Tibial nerve (tissue), 4 donors: ENCODE results near the gene FRMD4A. TPM values are rescaled to one million over a fixed set of nuclear protein-coding genes. Genes with fewer than 3 reads are reported as not detected.

Source experiments
- DNase-seq, 2 donors: peaks; one replicate each; pipeline ENCODE4 v3.0.0-alpha.2; 2019; ENCODE audit warnings: low spot score in 2 of 2
- H3K27ac ChIP-seq, 4 donors: fragments of 200-600 bp; sonication (generic) in 3 of 4; one replicate each; pipeline ENCODE4 v1.5.1; 2017 to 2019; ENCODE audit warnings: mild to moderate bottlenecking in 1 of 4
- H3K27me3 ChIP-seq, 2 donors: fragments of 200-600 bp; sonication (generic) in 1 of 2; one replicate each; pipeline versions ENCODE4 v1.5.1 to v1.6.0; 2017 to 2019
- H3K36me3 ChIP-seq, 3 donors: fragments of 200-600 bp; sonication (generic); one replicate each; pipeline ENCODE4 v1.5.1; 2018 to 2019
- H3K4me1 ChIP-seq, 4 donors: fragments of 200-600 bp; sonication (generic) in 3 of 4; one replicate each; pipeline ENCODE4 v1.5.1; 2017 to 2019
- H3K4me3 ChIP-seq, 4 donors: fragments of 200-600 bp; sonication (generic) in 3 of 4; one replicate each; pipeline ENCODE4 v1.5.1; 2017 to 2019; ENCODE audit warnings: mild to moderate bottlenecking in 1 of 4, moderate library complexity in 1 of 4
- H3K9me3 ChIP-seq, 4 donors: fragments of 200-600 bp; sonication (generic) in 3 of 4; one replicate each; pipeline ENCODE4 v1.5.1; 2017 to 2019
- CTCF ChIP-seq, 5 experiments: fragments of 200-600 bp in 3 of 5; fragments of 450-650 bp in 2 of 5; sonication (generic) in 3 of 5; IDR thresholded peaks; one replicate each; pipeline ENCODE4 v1.5.1; 2016 to 2019; ENCODE audit warnings: antibody characterized with exemption in 5 of 5, mild to moderate bottlenecking in 3 of 5, moderate library complexity in 2 of 5
- EP300 ChIP-seq, 2 donors: sonication (generic); formaldehyde crosslinking; IDR thresholded peaks; one replicate each; pipeline ENCODE4 v1.6.1; 2017; ENCODE audit warnings: antibody characterized with exemption in 2 of 2, mild to moderate bottlenecking in 1 of 2
- POLR2A ChIP-seq, 2 donors: fragments of 450-650 bp; IDR thresholded peaks; one replicate each; pipeline ENCODE4 v1.6.1; 2017; ENCODE audit warnings: antibody characterized with exemption in 2 of 2, mild to moderate bottlenecking in 2 of 2, moderate library complexity in 2 of 2
- WGBS, 2 donors: methylation state at CpG; one replicate each; pipeline ENCODE4 v1.1.5; 2018; 5-methylcytosine and 5-hydroxymethylcytosine counted together
- total RNA-seq, 4 donors: library from RNA; depleted of rRNA; stranded (reverse); fragments of >200 nt; gene quantifications; one replicate each; pipeline ENCODE4 v1.1.0, GENCODE V29; 2016

FRMD4A gene
- total RNA-seq, 4 donors from 2014 or later = 39.8 to 89.7 (median 53.9) TPM

- H3K27me3 ChIP-seq = no peaks in the 10 kb centered on the region
- no peak overlapping the region for H3K27ac ChIP-seq
- TF ChIP-seq POLR2A (IDR thresholded peaks at IDR 0.05) = no peak
- TF ChIP-seq CTCF (IDR thresholded peaks at IDR 0.05) = no peak
- TF ChIP-seq EP300 (IDR thresholded peaks at IDR 0.05) = no peak
- peaks cover 0 to 4% (median 0%) of the 10 kb centered on the region in 4 donors for H3K9me3 ChIP-seq
- 95% methylated on average over 11 of the region's 11 CpGs for WGBS, 2 donors
- H3K4me3 ChIP-seq = no peak overlapping the region
- H3K4me1 ChIP-seq = peaks cover 0 to 44% (median 6%) of the 10 kb centered on the region in 4 donors
- H3K36me3 ChIP-seq = peaks cover 0 to 9% (median 0%) of the 10 kb centered on the region in 3 donors
- no peak for DNase-seq
Measured at GRCh38 chr10:13812804-13813203, 517.9 kb downstream of the FRMD4A start.

- TF ChIP-seq CTCF (IDR thresholded peaks at IDR 0.05) = no peak
- TF ChIP-seq EP300 (IDR thresholded peaks at IDR 0.05) = no peak
- TF ChIP-seq POLR2A (IDR thresholded peaks at IDR 0.05) = no peak
- H3K27ac ChIP-seq = no peak overlapping the region
- WGBS, 2 donors = 50 to 62% methylated on average over 4 of the region's 4 CpGs
- no peaks in the 10 kb centered on the region for H3K9me3 ChIP-seq
- peaks cover 0 to 9% (median 0%) of the 10 kb centered on the region in 3 donors for H3K36me3 ChIP-seq
- H3K4me1 ChIP-seq = peaks cover 0 to 35% (median 3%) of the 10 kb centered on the region in 4 donors
- no peak for DNase-seq
- H3K27me3 ChIP-seq = no peaks in the 10 kb centered on the region
- H3K4me3 ChIP-seq = no peak overlapping the region
Measured at GRCh38 chr10:13810568-13810967, 520.2 kb downstream of the FRMD4A start.

- Histone ChIP-seq H3K27me3 (no peaks in the 10 kb centered on the region), H3K9me3 (no peaks in the 10 kb centered on the region), H3K4me1 (peaks cover 0 to 31% (median 3%) of the 10 kb centered on the region in 4 donors), H3K36me3 (peaks cover 0 to 9% (median 0%) of the 10 kb centered on the region in 3 donors), H3K4me3 (no peak overlapping the region), H3K27ac (peak overlapping the region in 2 of 4 donors; percentile 12 to 52)
- DNase-seq = no peak
- no peak for TF ChIP-seq CTCF (IDR thresholded peaks at IDR 0.05)
- TF ChIP-seq POLR2A (IDR thresholded peaks at IDR 0.05) = no peak
- no peak for TF ChIP-seq EP300 (IDR thresholded peaks at IDR 0.05)
- 59% methylated on average over 6 of the region's 6 CpGs for WGBS, 2 donors
Measured at GRCh38 chr10:13809427-13809826, 521.3 kb downstream of the FRMD4A start.

- Histone ChIP-seq H3K9me3 (no peaks in the 10 kb centered on the region), H3K4me1 (peaks cover 0 to 37% (median 3%) of the 10 kb centered on the region in 4 donors), H3K36me3 (peaks cover 0 to 9% (median 0%) of the 10 kb centered on the region in 3 donors), H3K27me3 (no peaks in the 10 kb centered on the region), H3K4me3 (no peak overlapping the region), H3K27ac (peak overlapping the region in 2 of 4 donors; percentile 12 to 52)
- DNase-seq = no peak
- WGBS, 2 donors = 74 to 77% methylated on average over 14 to 15 of the region's 15 CpGs
- peak in 1 of 2 donors; percentile 5 for TF ChIP-seq EP300 (IDR thresholded peaks at IDR 0.05)
- TF ChIP-seq POLR2A (IDR thresholded peaks at IDR 0.05) = no peak
Measured at GRCh38 chr10:13808556-13809391, 522.0 kb downstream of the FRMD4A start.

GRCh38 chr10:13806419-13806818 is 524.3 kb downstream of the FRMD4A start:
- peaks cover 0 to 39% (median 3%) of the 10 kb centered on the region in 4 donors for H3K4me1 ChIP-seq
- no peak overlapping the region for H3K27ac ChIP-seq
- TF ChIP-seq POLR2A (IDR thresholded peaks at IDR 0.05) = no peak
- TF ChIP-seq CTCF (IDR thresholded peaks at IDR 0.05) = no peak
- no peak overlapping the region for H3K4me3 ChIP-seq
- WGBS, 2 donors = 67% methylated on average over 3 of the region's 3 CpGs
- peaks cover 0 to 9% (median 0%) of the 10 kb centered on the region in 3 donors for H3K36me3 ChIP-seq
- no peaks in the 10 kb centered on the region for H3K9me3 ChIP-seq
- DNase-seq = no peak
- H3K27me3 ChIP-seq = no peaks in the 10 kb centered on the region
